Transverse colon (tissue), 4 donors: ENCODE results near the gene NCOR1. TPM values are rescaled to one million over a fixed set of nuclear protein-coding genes. Genes with fewer than 3 reads are reported as not detected.

Experiments used
- DNase-seq: peaks from one replicate; pipeline ENCODE4 v3.0.0-alpha.2; 2019
- H3K27ac ChIP-seq, 4 donors: fragments of 200-600 bp; sonication (generic); 2 replicates each; pipeline ENCODE4 v1.5.1; 2016 to 2018; ENCODE audit warnings: inconsistent platforms in 4 of 4
- H3K27me3 ChIP-seq: fragments of 200-600 bp; sonication (generic); 2 replicates; pipeline ENCODE4 v1.5.1; 2017; ENCODE audit warnings: inconsistent platforms
- H3K36me3 ChIP-seq, 4 donors: fragments of 200-600 bp; sonication (generic); 2 replicates each; pipeline ENCODE4 v1.5.1; 2017 to 2019; ENCODE audit warnings: inconsistent platforms in 4 of 4
- H3K4me1 ChIP-seq, 4 donors: fragments of 200-600 bp; sonication (generic); 2 replicates each; pipeline ENCODE4 v1.5.1; 2017 to 2020; ENCODE audit warnings: inconsistent platforms in 4 of 4
- H3K4me3 ChIP-seq, 4 donors: fragments of 200-600 bp; sonication (generic); 1 replicate in 1 of 4; 2 replicates in 3 of 4; pipeline versions ENCODE4 v1.5.1 to v1.6.1; 2017 to 2019; ENCODE audit warnings: inconsistent platforms in 4 of 4
- H3K9me3 ChIP-seq, 2 donors: fragments of 200-600 bp; sonication (generic); 2 replicates each; pipeline ENCODE4 v1.5.1; 2017 to 2019; ENCODE audit warnings: inconsistent platforms in 2 of 2
- CTCF ChIP-seq, 5 experiments: fragments of 200-600 bp in 3 of 5; fragments of 450-650 bp in 2 of 5; sonication (generic) in 3 of 5; IDR thresholded peaks; 1 replicate in 2 of 5; 2 replicates in 3 of 5; pipeline ENCODE4 v1.5.1; 2016 to 2017; ENCODE audit warnings: antibody characterized with exemption in 5 of 5, inconsistent platforms in 3 of 5, mild to moderate bottlenecking in 2 of 5, moderate library complexity in 1 of 5
- EP300 ChIP-seq: sonication (generic); formaldehyde crosslinking; IDR thresholded peaks from one replicate; pipeline ENCODE4 v1.6.1; 2017; ENCODE audit warnings: antibody characterized with exemption, low read depth
- POLR2A ChIP-seq: fragments of 450-650 bp; IDR thresholded peaks from one replicate; pipeline ENCODE4 v1.6.1; 2016; ENCODE audit warnings: antibody characterized with exemption, mild to moderate bottlenecking, moderate library complexity
- POLR2AphosphoS5 ChIP-seq, 3 donors: sonication (generic); formaldehyde crosslinking; IDR thresholded peaks; one replicate each; pipeline ENCODE4 v1.6.1; 2016; ENCODE audit warnings: antibody characterized with exemption in 3 of 3
- WGBS, 2 donors: methylation state at CpG; one replicate each; pipeline ENCODE4 v1.1.5; 2018; ENCODE audit warnings: low coverage in 1 of 2; 5-methylcytosine and 5-hydroxymethylcytosine counted together
- in situ Hi-C, 4 donors: fragments of 200-750 bp; cut with MboI; loops; one replicate each; pipeline versions ENCODE4 v1.15.0 to v1.15.1; 2017; ENCODE audit warnings: low sequenced_read_pairs in 3 of 4, low pct_ligation_motif_present in 1 of 4, low pct_unique_long_range_greater_than_20kb in 1 of 4
- intact Hi-C: fragments of 100-400 bp; cut with DNase I; formaldehyde crosslinking; loops from one replicate; pipeline ENCODE4 v1.15.1; 2023; ENCODE audit warnings: low total_unique reads
- total RNA-seq, 4 donors: library from RNA; depleted of rRNA; stranded (reverse); fragments of >200 nt; gene quantifications; one replicate each; pipeline ENCODE4 v1.1.0, GENCODE V29; 2016

Gene NCOR1
- total RNA-seq, 4 donors from 2014 or later = 267 to 519 (median 376) TPM

- intact Hi-C loops (no loop called here), in situ Hi-C loops (loop anchor here in 1 of 4 donors (25.0 kb wide), 1 partner anchor 88 kb away; no protein-coding TSS in a partner anchor)
- H3K27me3 ChIP-seq = no peaks in the 10 kb centered on the region
- H3K9me3 ChIP-seq = no peaks in the 10 kb centered on the region
- H3K4me1 ChIP-seq = no peaks in the 10 kb centered on the region
- DNase-seq = no peak
- H3K27ac ChIP-seq = no peak overlapping the region
- H3K36me3 ChIP-seq = peaks cover 0 to 58% (median 23%) of the 10 kb centered on the region in 4 donors
- TF ChIP-seq CTCF (IDR thresholded peaks at IDR 0.05) = no peak
- no peak for TF ChIP-seq POLR2A
- TF ChIP-seq EP300 = no peak
- no peak for TF ChIP-seq POLR2AphosphoS5 (IDR thresholded peaks at IDR 0.05)
- no peak overlapping the region for H3K4me3 ChIP-seq
- WGBS, 2 donors = 90 to 91% methylated on average over 12 to 14 of the region's 14 CpGs
Observed at GRCh38 chr17:16048811-16049449, 166.4 kb downstream of the NCOR1 start.

GRCh38 chr17:16046966-16047365, 168.4 kb downstream of the NCOR1 start:
- H3K27me3 ChIP-seq = no peaks in the 10 kb centered on the region
- no peak overlapping the region for H3K4me3 ChIP-seq
- 96% methylated on average over 3 of the region's 3 CpGs for WGBS, 2 donors
- in situ Hi-C loops (loop anchor here in 1 of 4 donors (25.0 kb wide), 1 partner anchor 90 kb away; no protein-coding TSS in a partner anchor), intact Hi-C loops (no loop called here)
- no peaks in the 10 kb centered on the region for H3K9me3 ChIP-seq
- TF ChIP-seq POLR2AphosphoS5 (IDR thresholded peaks at IDR 0.05) (no peak), EP300 (no peak), POLR2A (no peak), CTCF (IDR thresholded peaks at IDR 0.05) (no peak)
- DNase-seq = no peak
- H3K4me1 ChIP-seq = no peaks in the 10 kb centered on the region
- peaks cover 0 to 68% (median 30%) of the 10 kb centered on the region in 4 donors for H3K36me3 ChIP-seq
- H3K27ac ChIP-seq = no peak overlapping the region

- Histone ChIP-seq H3K27me3 (no peaks in the 10 kb centered on the region), H3K27ac (no peak overlapping the region), H3K4me1 (peaks cover 0 to 5% (median 0%) of the 10 kb centered on the region in 4 donors), H3K9me3 (no peaks in the 10 kb centered on the region), H3K36me3 (peaks cover 0 to 74% (median 33%) of the 10 kb centered on the region in 4 donors), H3K4me3 (no peak overlapping the region)
- in situ Hi-C loops = loop anchor here in 1 of 4 donors (25.0 kb wide), 1 partner anchor 93 kb away; no protein-coding TSS in a partner anchor
- intact Hi-C loops = no loop called here
- TF ChIP-seq POLR2A = no peak
- no peak for TF ChIP-seq CTCF (IDR thresholded peaks at IDR 0.05)
- TF ChIP-seq EP300 = no peak
- no peak for TF ChIP-seq POLR2AphosphoS5 (IDR thresholded peaks at IDR 0.05)
- DNase-seq = no peak
- WGBS, 2 donors = 92 to 100% methylated on average over 2 to 10 of the region's 10 CpGs
Observed at GRCh38 chr17:16044487-16044886, 170.8 kb downstream of the NCOR1 start.

GRCh38 chr17:16040710-16041251, 174.6 kb downstream of the NCOR1 start:
- Histone ChIP-seq H3K4me3 (no peak overlapping the region), H3K9me3 (no peaks in the 10 kb centered on the region), H3K4me1 (peaks cover 0 to 5% (median 0%) of the 10 kb centered on the region in 4 donors), H3K36me3 (peaks cover 0 to 79% (median 40%) of the 10 kb centered on the region in 4 donors), H3K27ac (no peak overlapping the region), H3K27me3 (no peaks in the 10 kb centered on the region)
- peak; percentile 21 for DNase-seq
- WGBS, 2 donors = 63 to 75% methylated on average over 4 of the region's 4 CpGs
- intact Hi-C loops = no loop called here
- no peak for TF ChIP-seq EP300
- in situ Hi-C loops = loop anchor here in 1 of 4 donors (25.0 kb wide), 1 partner anchor 97 kb away; no protein-coding TSS in a partner anchor
